IPS-18c (cell line): ENCODE results near the gene KRTAP5-7.
"Not testable (repeated sequence)": the region's sequence is repeated elsewhere in the genome, so short reads cannot be mapped to it uniquely, and the experiment has no call there.

Experiments used
- H3K4me3 ChIP-seq: 2 replicates; pipeline ENCODE4 v1.7.0; 2013; ENCODE audit warnings: low read depth, mild to moderate bottlenecking, low read length, moderate library complexity; ENCODE audit not compliant: insufficient read depth
- H3K9me3 ChIP-seq: one replicate; pipeline ENCODE4 v1.6.1; 2013; ENCODE audit warnings: mild to moderate bottlenecking, low read length, moderate library complexity; ENCODE audit not compliant: control insufficient read depth, insufficient read depth

KRTAP5-7 gene

GRCh38 chr11:71518506-71519471 is 8.3 kb upstream of the KRTAP5-7 start:
- Histone ChIP-seq H3K9me3 (no peaks in the 10 kb centered on the region), H3K4me3 (no peak overlapping the region)

- no peaks in the 10 kb centered on the region for H3K9me3 ChIP-seq
- no peak overlapping the region for H3K4me3 ChIP-seq
Observed at GRCh38 chr11:71519546-71519945, 7.5 kb upstream of the KRTAP5-7 start.

- Histone ChIP-seq H3K9me3 (no peaks in the 10 kb centered on the region), H3K4me3 (no peak overlapping the region)
Observed at GRCh38 chr11:71525188-71525937, 1.7 kb upstream of the KRTAP5-7 start.

GRCh38 chr11:71525938-71526495 is 1.1 kb upstream of the KRTAP5-7 start:
- no peak overlapping the region for H3K4me3 ChIP-seq
- H3K9me3 ChIP-seq: no peaks in the 10 kb centered on the region

- no peak overlapping the region for H3K4me3 ChIP-seq
Observed at GRCh38 chr11:71527576-71528210, 626 bp downstream of the KRTAP5-7 start.

GRCh38 chr11:71530602-71531001 is 3.5 kb downstream of the KRTAP5-7 start:
- Histone ChIP-seq H3K4me3 (no peak overlapping the region), H3K9me3 (no peaks in the 10 kb centered on the region)

More at GRCh38 chr11:71527576-71528210, 626 bp downstream of the KRTAP5-7 start:
- no peaks in the 10 kb centered on the region for H3K9me3 ChIP-seq

- Histone ChIP-seq H3K9me3 (no peaks in the 10 kb centered on the region), H3K4me3 (no peak overlapping the region)
Observed at GRCh38 chr11:71532036-71532610, 5.1 kb downstream of the KRTAP5-7 start.

GRCh38 chr11:71534711-71535608 is 7.9 kb downstream of the KRTAP5-7 start:
- not testable (repeated sequence) for H3K4me3 ChIP-seq, H3K9me3 ChIP-seq

GRCh38 chr11:71535825-71536224 is 8.8 kb downstream of the KRTAP5-7 start:
- Histone ChIP-seq H3K4me3 (no peak overlapping the region), H3K9me3 (no peaks in the 10 kb centered on the region)

GRCh38 chr11:71537537-71537936 is 10.5 kb downstream of the KRTAP5-7 start:
- Histone ChIP-seq H3K4me3 (no peak overlapping the region), H3K9me3 (peaks cover 4% of the 10 kb centered on the region)

- H3K4me3 ChIP-seq, H3K9me3 ChIP-seq: not testable (repeated sequence)
Observed at GRCh38 chr11:71537977-71538665, 11.1 kb downstream of the KRTAP5-7 start, which contains the start of gene KRTAP5-8. KRTAP5-8 (plus strand) TSS chr11:71538025; CDS start chr11:71538056, 31 bp downstream.

- H3K4me3 ChIP-seq: no peak overlapping the region
- H3K9me3 ChIP-seq: peaks cover 4% of the 10 kb centered on the region
Observed at GRCh38 chr11:71538666-71538990, 11.6 kb downstream of the KRTAP5-7 start.

GRCh38 chr11:71539017-71539416 is 11.9 kb downstream of the KRTAP5-7 start:
- peaks cover 4% of the 10 kb centered on the region for H3K9me3 ChIP-seq
- H3K4me3 ChIP-seq: no peak overlapping the region

- H3K4me3 ChIP-seq, H3K9me3 ChIP-seq: not testable (repeated sequence)
Observed at GRCh38 chr11:71539971-71540370, 12.9 kb downstream of the KRTAP5-7 start.

- H3K4me3 ChIP-seq, H3K9me3 ChIP-seq: not testable (repeated sequence)
Observed at GRCh38 chr11:71540521-71541304, 13.6 kb downstream of the KRTAP5-7 start.
